Glomerular endothelial cell (primary cell): ENCODE measurements around the gene OSBPL5. TPM values are rescaled to one million over a fixed set of nuclear protein-coding genes. Genes with fewer than 3 reads are reported as not detected.
A peak's percentile ranks its signal among the peaks of the same experiment; 100 is the strongest.

Experiments used
- DNase-seq: peaks from one replicate; pipeline ENCODE4 v3.0.0-alpha.2; 2011; ENCODE audit warnings: low read depth, low spot score; ENCODE audit errors: extremely low read depth
- total RNA-seq: library from RNA; depleted of rRNA; stranded (reverse); fragments of >200 nt; gene quantifications from 2 replicates; pipeline ENCODE4 v1.2.3, GENCODE V29; 2015

OSBPL5 gene
- total RNA-seq, 1 donor from 2014 or later = 37.5 TPM

DNA sequence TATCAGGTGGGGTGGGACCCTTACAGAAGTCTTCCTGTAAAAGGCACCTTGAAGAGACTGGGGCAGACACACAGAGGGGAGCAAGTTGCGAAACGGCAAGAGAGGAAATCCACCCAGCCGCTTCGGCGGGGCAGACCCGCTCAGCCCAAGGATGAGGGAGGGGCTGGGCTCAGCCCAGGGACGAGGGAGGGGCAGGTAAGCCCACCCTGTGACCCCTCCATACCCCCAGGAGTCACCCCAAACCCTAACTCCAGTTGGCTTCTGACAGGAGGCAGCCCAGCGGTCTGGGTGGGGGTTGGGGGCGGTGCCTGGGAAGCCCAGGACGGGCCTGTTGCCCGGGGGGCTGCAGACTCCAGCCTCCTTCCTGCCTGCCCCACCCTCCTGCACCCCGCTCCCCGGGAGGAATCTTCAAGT, 965 bp downstream of the OSBPL5 start:
- DNase-seq = no peak

DNA sequence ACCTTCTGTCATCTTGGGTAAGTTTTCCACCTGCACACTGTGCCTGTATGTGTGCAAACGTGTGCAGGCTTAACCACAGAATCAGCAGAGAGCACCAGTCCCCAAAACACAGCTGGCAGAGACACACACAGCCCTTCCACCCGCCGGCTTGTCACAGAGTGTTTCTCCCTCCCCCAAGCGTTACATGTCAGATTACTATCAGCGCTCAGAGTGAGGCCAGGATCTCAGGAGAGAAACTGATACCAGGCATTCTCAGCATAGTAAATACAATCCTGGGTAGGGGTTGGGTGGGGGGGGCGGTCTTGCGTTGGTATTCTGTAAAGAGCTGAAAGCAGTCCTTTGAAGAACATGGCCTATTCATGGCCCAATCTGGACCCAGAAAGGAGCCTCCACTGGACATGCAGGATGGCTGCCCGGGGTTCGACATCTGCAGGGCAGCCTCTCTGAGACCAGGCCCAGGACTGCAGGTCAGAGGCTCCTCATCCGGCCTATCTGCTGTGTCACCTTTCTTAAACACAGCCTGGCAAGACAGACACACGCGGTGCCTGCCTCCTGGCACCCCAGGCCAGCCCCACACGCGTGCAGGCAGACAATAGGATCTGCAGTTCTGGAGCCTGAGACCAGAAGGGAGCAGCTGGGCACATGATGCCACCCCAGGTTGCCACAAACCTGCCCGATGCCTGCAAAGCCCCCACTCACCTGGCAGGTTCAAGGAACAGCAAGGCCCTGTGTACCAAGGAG, 1.7 kb downstream of the OSBPL5 start:
- no peak for DNase-seq

- DNase-seq = no peak
Observed at GRCh38 chr11:3162410-3163240, 2.5 kb downstream of the OSBPL5 start.

DNA sequence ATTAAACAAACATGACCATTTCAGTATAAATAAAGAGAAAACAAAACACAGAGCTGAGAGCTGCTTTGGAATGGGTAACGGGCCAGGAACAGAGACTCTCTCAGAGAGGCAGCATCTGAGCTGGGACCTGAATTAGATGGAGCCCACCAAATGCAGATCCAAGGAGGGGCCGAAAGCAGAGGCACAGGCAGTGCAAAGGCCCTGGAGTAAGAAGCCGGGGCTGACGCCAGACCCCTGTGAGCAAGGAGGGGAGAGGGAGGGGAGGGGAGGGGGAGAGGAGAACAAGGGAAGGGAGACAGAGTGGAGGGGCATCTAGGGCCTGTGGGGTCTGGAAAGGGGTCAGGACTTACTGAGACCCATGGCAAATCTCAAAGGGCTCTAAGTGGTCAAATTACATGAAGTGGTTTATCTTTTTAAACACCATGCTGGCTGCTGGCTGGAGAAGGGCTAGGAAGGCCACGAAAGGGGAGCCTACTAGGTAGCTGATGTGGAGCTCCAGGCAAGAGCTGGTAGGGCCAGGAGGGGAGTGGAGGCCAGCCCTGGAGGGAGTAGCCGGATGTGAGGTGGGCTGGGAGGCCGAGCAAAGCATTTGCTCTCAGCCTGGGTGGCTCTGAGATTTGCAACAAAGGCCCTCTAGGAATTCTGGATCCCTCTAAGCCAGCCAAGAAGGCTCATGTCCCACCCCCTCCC, 3.2 kb downstream of the OSBPL5 start:
- no peak for DNase-seq

DNA sequence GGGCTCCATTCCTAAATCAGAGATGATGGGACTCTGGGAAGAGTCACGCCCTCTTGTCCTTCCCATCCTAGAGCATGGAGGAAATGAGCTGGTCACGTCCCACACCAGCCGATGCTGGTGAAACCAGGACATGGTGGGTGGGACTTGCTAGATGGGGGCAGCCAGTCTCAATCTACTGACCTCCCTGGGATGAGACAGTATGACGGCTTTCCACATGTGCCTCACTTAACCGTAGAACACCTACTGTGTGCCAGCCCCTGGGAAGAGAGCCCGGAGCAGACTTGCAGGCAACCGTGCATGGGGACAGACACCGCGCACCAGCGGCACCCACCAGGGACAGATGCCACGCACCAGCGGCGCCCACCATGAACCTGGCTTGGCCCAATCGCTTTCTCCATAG, 3.8 kb downstream of the OSBPL5 start:
- no peak for DNase-seq

DNA sequence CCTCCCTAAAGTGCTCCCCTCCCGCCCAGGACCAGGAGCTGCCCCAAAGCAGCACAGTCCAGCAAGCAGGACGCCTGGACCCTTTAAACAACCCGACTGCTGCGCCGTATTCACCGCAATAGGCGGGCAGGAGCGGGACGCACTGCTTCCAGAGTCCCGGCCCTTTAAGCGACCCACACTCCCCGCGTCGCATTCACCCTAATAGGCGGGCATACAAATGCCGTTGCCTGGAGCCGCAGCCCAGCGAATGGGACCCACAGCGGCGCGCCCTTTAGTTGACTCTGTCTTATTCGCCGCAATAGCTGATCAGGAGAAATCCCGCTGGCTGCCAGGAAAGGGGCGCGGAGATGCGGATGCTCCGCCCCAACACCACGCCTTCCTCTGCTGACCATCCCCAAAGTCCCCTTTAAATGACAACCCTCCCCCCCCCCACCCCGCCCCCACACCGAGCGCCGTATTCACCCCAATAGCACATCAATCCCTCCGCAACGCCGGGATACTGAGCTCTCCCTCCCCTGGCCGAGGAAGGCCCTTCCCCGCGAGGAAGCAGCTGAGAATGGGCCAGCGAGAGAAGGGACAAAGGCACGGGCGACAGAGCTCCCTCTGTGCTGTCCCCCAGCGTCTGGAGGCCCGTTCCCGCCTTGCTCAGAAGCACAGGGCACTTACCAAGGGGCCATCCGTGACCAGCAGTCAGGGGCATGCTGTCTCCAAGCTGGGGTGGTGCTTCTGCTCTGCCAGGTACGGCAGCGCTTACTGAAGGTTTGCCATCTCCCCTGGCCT, 4.7 kb downstream of the OSBPL5 start:
- DNase-seq = peak; percentile 33

DNA sequence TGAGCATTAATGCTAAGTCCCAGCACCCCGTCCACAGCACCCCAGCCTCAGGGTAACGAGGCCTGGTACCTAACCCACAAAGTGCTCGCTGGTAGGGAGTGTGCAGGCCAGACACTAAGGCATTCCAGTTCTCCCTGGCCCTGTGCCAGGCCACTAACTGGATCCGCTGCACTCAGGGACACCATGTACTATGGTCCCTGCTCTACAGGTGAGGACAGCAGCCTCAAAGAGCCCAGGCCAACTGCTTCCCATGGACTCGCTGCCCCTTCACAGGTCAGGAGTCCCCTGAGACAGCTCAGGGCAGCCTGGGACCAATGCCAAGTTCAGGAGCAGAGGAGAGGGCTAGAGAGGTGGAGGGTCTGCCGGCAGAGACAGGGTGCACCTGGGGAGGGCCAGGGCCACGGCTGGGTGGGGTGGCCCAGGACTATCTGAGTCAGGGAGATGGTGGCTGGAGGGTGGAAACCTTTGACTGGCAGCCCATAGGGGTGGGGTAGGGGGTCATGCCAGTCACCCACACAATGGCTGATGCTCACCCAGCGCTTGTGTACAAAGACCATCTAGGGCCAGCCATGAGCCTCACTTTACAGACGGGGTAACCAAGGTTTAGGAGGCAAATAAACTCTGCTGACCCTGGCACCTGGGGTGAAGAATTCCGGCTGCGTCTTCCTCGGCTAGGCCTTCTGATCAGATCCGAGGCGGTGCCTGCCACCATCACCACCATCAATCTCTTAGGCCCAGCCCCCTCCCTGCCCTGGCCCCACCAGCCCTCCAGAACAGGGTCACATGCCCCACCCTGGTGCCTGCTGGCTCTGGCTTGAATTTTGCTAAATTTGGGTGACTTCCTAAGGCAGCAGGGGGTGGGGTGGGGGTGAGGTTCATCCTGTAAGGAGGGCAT, 5.6 kb downstream of the OSBPL5 start:
- no peak for DNase-seq

- no peak for DNase-seq
Observed at GRCh38 chr11:3158821-3159220, 6.3 kb downstream of the OSBPL5 start.

DNA sequence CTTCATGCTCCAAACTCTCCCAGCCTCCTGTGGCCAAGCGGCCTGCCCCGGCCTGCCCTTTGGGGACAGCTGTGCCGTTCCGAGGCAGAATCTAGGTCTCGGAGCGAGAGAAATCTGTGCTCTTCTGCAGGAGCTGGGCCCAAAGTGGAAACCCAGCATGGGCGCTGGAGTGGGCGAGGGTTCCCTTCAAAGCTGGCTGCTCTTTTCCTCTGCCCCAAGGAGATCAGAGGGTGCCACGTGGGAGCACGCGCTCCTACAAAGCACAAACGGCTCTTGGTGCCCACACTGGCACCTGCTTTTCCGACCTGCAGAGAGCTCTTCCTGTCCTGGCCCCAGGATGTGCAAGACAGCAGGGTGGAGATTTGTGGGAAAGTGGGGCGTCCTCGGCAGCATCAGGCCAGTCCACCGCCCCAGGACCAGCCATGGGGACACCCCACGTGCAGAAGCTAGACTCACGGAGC, 6.9 kb downstream of the OSBPL5 start:
- no peak for DNase-seq

GRCh38 chr11:3157381-3158130, 7.6 kb downstream of the OSBPL5 start:
- DNase-seq = no peak

- DNase-seq = no peak
Observed at GRCh38 chr11:3156661-3157311, 8.3 kb downstream of the OSBPL5 start.

DNA sequence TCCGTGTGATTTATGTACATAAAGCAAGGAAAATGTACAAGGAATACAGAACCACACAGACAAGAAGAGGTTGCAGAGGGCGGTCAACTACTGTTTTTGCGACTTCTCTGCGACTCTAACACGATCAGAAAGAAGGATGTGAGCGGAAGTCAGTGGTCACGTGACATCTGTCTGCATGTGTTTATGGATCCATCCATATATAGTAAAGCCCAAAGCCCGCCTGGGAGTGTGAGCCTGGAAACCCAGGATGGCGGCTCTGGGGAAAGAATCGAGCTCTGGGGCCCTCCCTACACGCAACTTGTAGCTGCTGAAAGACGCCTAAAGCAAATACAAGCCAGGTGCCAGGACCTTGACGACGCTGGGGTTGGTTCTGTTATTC, 8.8 kb downstream of the OSBPL5 start:
- no peak for DNase-seq

DNA sequence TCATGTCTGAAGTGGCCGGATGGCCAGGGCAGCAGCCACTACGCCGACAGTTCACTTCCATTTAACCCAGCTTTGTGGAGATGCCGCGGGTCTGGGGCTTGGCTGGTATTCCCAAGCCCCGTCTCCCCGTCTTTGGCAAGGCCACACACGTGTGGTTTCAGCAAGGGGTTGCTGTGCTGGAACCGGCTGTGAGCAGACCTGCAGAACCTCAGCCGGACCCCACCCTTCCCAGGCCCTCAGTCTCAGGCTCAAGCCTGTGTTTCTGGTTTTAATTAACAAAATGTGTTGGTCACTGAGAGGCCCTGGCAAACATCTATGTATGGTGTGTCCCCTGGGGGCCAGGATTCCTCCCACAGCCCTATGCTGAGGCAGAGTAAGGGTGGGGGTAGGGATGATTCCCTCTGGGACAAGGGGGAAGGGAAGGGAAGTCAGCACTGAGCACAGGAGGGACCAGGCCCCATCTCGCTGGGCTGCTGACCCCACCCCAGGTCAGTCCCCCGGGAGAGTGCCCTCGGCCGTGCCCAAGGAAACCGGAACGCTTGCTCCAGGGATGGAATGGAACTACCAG, 9.3 kb downstream of the OSBPL5 start:
- DNase-seq = no peak

DNA sequence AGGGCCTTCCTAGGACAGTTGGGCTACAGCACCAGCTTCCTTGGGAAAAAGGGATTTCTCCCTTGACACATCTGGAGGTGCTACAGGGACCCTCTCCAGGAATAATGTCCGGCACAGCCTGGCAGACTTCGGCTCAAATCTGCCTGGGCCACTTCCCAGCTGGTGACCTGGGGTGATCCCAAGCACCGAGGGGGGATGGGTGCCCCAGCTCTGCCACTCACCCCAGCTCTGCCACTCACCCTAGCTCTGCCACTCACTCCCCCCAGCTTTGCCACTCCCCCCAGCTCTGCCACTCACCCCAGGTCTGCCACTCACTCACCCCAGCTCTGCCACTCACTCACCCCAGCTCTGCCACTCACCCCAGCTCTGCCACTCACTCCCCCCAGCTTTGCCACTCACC, 9.9 kb downstream of the OSBPL5 start:
- DNase-seq = no peak

DNA sequence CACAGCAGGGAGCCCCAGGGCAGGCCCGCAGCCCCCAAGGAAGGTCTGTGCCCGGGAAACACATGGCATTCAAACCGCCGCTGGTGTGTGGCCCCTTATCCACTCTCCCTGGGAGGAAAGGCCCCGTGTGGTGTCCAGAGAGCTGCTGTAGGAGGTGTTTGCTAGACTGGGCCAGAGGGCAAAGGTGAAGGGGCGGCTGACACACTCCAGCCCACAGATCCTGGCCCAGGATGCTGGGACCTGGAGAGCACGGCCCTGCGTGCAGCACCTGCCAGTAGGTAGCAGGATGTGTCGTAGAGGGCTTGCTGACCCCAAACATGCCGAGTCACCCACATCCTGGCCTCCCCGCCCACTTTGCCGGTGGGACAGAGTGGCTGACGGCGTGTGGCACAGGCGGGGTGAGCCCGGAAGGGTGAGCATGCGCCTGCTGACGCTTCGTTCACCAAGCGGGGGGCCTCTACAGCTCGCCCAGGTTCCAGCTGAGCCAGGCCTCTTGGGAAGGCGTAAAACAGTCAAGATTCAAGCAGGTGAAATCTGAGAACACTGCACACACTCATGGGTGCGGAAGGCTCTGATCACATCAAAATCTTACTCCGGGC, 11.0 kb downstream of the OSBPL5 start:
- no peak for DNase-seq

DNA sequence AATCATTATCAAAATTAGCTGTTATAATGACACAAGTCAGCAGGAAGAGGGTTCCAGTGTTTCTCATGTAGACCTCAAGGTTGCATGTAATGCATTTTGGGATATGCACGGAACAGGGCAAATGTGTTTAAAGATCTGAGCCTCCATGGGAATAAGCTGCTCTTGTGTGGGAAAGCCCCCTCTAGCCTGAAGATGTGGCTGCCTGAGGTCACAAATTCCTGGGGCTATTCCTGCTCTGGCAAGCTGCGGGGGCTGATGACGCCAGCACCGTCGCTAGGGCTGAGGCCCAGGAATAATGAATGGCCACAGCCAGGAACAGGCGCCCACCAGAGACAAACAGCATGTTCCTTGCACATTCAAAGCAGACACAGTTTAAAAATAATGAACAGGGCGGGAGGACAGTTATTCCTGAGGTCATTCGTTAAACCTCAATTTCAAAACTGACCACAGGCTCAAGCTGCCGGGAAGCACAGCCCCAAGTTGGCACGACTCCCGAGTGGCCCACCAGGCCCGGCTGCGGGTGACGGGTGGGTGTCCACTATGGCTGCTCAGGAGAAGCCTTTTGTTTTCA, 11.7 kb downstream of the OSBPL5 start:
- no peak for DNase-seq

DNA sequence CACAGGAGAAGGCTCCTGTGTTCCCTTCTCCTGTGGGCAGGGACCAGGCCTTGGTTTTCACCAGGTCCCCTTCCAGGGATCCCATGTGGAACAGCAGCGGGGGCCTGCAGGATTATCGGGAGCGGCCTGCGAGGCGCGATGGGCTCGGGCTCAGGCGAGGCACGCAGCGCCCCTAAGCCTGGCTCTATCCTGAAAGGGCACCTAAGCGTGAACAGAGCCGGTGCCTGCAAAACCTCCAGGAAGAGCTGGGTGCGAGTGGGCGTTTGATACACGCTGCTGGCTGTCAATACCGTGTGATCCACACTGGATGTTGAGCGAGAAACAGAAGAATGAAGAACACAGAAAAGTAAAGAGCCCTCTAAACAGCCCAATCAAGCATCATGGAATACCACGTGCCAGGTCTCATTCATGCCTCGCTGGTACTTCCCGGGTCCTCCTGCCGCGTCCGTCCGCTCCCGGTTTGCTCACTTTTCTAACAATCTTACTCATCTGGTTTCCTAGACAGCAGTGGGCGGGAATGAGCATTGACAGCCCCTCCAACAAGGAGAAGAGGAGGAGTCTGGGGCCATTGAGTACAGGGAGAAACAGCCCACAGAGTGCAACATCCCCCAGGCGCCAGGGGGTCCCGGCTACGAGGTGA, 12.5 kb downstream of the OSBPL5 start:
- no peak for DNase-seq
